ENCODE measurements around the gene EVPL.
"Not testable (repeated sequence)": the region's sequence is repeated elsewhere in the genome, so short reads cannot be mapped to it uniquely, and the experiment has no call there.

Gene EVPL

DNA sequence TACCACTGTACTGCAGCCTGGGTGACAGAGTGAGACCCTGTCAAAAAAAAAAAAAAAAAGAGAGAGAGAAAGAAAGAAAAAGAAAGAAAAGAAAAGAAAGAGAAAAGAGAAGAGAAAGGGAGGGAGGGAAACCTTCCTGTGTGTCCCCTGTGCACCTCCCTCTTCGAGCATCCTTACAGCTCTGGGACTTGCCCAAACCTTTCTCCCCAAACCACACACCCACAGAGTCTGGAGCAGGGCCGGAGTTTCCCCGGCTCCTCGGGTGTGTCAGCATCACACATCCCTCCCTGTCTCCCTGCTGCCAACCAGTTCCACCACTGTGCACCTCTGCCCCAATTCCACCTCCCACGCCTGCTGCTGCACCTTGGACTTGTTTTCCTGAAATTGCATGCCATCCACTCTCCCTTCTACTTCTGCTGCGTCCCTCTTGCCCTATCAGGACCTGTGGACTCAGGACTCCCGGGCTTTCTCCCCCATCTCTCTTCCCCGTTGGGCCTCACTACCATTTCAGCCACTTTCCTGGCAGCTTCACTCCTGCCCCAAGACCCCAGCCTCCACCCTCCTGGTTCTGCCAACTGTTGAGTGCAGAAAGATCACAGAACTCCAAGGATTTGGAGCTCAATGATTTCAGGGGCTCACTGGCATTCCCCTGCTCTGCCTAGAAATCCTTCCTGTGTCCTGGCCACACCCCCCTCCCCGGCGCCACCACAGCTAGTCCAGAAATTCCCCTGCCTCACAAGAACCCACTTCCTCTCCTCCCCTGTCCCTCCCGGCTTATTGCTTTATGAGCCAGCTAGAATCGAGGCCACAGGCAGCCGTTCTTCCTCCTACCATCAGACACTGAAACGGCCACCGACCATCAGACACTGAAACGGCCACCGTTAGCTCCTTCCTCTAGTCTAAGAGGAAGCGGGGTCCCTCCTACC, 30.2 kb downstream of the EVPL start:
- no peak for DNase-seq

DNA sequence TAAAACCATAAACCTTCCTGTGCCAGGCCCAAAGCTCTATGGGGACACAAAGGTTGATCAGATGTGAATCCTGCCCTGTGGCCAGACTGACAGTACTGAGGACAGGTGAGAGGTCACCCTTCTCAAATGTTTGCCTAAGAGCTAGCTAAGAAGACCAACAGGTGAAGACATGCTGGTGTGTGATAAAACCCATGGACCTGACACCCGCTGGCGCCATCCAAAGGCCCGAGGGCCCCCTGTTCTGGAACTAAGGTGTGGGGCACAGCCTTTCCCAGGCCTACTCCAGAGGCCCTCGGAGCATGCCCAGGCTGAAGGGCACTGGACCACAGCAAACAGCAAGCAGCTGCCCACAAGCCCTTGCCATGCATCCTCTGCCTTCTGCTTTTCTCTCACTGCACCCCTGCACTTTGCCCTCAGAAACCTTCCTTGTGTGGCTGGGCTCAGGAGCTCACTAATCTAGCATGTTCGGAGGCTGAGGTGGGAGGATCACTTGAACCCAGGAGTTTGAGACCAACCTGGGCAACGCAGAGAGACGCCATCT, 31.7 kb downstream of the EVPL start:
- DNase-seq: no peak

DNA sequence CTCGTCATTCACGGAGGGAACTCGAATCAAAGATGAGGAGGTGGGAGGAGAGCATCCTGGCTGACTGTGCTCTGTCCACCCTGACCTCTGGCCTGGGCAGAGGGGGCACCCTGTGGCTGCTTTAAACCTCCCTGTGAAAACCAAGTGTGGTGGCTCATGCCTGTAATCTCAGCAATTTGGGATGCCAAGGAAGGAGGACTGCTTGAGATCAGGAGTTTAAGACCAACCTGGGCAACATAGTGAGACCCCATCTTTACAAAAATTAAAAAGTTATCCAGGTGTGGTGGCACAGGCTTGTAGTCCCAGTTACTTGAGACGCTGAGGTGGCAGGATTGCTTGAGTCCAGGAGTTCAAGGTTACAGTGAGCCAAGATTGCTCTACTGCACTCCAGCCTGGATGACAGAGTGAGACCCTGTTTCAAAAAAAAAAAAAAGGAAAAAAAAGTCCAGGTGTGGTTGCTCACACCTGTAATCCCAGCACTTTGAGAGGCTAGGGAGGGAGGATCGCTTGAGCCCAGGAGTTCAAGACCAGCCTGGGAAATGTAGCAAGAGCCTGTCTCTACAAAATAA, 32.2 kb downstream of the EVPL start:
- no peak for DNase-seq

DNA sequence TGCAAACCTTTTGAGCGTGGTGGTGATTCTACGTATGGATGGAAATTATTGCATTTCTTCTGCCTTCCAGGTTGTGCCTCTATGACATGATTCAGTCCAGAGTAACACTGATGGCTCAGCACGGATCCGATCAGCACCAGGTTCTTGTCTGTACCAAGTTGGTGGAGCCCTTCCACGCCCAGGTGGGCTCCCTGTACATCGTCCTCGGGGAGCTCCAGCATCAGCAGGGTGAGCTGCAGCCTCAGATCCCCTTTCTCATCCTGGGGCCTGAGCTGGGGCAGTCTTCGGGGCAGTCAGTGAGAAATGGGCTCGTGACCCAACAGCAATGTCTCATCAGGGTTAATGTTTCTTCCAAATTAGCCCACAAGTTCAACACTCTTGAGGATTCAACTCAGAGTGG, 35.7 kb downstream of the EVPL start:
- DNase-seq: no peak

DNA sequence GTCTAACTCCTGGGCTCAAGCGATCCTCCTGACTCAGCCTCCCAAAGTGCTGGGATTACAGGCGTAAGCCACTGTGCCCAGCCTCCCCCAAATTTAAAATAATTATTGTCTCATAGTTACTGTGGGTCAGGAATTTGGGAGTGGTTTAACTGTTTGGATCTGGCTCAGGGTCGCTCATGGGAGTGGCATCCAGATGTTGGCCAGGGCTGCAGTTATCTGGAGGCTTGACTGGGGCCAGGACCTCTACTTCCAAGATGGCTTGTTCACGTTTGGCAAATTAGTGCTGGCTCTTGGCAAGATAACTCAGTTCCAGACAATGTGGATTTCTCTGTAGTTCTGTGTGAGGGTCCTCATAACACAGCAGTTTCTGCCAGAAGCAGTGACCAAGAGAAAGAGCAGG, 40.1 kb downstream of the EVPL start:
- DNase-seq: no peak

DNA sequence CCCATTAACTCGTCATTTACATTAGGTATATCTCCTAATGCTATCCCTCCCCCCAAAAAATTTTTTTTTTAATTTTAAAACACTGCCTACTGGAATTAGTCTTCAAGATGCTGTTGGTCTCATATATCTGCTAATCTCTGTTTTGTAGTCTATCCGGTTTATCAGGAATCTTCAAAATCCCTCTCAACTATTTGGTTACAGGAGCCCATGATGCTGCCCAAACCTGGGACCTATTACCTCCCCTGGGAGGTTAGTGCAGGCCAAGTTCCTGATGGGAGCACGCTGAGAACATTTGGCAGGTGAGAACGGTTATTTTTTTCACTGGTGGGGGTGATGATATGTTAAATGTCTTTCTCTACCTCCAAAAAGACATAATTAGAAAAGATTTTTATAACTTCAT, 41.1 kb downstream of the EVPL start:
- DNase-seq: no peak

DNA sequence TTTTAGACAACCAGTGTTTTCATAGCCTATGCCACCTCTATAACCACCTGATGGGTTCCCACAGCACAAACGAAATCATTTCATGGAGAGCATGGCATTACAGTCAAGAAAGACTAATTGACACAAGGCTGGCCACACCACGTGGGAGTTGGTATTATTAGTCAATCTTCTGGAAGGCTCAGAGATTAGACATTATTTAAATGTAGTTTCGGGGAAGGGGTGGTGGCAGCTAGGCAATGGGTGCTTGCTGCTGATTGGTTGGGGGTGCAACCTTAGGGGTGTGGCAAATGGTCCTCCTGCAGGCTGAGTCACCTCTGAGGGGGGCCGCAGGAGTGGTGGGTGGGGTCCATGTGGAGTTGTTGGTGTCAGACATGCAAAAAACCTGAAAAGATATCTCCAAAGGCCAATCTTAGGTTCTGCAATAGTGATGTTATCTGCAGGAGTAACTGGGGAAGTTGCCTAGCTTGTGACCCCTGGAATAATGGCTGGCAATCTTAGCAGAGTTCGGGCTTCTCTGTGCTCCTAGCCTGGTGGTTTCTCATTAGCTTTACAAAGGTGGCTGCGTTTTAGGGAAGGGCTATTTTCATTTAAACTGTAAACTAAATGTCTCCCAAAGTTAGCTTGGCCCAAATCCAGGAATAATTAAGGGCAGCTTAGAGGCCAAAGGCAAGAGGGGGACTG, 43.5 kb downstream of the EVPL start:
- no peak for DNase-seq

DNA sequence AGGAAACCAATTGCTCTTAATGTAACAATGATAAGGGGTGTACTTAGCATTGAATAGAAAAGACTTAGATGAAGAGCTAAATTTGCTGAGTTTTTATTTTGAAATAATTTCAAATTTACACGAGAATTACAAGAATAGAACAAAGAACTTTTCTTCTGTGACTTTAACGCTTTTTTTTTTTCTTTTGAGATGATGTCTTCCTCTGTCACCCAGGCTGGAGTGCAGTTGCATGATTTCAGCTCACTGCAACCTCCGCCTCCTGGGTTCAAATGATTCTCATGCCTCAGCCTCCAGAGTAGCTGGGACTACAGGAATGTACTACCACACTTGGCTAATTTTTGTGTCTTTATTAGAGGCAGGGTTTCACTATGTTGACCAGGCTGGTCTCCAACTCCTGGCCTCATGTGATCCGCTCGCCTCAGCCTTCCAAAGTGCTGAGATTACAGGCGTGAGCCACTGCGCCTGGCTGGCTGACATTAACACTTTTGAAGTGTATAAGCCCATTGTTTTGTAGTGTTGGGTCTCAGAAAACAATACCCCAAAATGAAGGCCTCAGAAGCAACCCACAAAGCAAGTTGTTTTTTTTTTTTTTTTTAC, 46.0 kb downstream of the EVPL start:
- no peak for DNase-seq

DNA sequence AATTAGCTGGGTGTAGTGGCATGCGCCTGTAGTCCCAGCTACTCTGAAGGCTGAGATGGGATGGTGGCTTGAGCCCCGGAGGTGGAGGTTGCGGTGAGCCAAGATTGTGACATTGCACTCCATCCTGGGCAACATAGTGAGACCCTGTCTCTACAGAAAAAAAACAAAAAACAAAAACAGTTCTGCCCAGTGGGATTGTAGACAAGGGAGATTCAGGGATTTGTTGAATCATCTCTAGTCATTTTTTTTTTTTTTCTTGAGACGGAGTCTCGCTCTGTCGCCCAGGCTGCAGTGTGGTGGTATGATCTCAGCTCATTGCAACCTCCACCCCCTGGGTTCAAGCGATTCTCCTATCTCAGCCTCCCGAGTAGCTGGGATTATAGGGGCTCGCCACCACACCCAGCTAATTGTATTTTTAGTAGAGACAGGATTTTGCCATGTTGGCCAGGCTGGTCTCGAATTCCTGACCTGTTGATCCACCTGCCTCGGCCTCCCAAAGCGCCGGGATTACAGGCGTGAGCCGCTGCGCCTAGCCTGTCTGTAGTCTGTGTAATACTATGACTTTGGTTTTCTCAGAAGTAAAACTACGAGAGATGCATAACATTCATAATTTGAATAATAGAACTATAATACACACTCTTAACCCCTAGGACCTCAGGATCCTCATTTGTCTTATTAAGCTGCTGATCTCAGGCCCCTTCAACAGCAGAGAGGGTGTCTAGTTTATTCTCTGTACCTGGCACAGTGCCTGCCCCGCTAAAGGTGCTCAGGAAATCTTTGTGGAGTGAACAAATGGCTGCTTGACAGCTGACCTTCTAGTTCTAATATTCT, 46.7 kb downstream of the EVPL start:
- DNase-seq: no peak

DNA sequence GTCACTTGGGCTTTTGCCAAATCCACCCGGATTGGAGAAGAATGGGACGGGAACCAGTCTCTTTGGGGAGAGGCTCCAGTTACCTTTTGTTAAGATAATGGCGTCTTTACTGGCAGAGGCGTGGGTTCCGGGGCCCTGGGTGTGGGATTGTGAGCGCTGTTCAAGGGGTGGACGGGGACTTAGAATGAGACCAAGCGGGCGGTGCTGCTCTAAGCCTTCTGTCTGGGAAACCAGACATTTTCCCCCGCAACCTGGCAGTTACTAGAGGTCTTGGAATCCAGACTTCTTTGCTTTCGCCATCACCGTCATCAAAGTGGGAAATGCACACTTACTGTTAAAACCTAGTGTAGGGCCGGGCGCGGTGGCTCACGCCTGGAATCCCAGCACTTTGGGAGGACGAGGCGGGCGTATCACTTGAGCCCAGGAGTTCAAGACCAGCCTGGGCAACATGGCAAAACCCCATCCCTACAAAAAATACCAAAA, 47.4 kb downstream of the EVPL start:
- no peak for DNase-seq

DNA sequence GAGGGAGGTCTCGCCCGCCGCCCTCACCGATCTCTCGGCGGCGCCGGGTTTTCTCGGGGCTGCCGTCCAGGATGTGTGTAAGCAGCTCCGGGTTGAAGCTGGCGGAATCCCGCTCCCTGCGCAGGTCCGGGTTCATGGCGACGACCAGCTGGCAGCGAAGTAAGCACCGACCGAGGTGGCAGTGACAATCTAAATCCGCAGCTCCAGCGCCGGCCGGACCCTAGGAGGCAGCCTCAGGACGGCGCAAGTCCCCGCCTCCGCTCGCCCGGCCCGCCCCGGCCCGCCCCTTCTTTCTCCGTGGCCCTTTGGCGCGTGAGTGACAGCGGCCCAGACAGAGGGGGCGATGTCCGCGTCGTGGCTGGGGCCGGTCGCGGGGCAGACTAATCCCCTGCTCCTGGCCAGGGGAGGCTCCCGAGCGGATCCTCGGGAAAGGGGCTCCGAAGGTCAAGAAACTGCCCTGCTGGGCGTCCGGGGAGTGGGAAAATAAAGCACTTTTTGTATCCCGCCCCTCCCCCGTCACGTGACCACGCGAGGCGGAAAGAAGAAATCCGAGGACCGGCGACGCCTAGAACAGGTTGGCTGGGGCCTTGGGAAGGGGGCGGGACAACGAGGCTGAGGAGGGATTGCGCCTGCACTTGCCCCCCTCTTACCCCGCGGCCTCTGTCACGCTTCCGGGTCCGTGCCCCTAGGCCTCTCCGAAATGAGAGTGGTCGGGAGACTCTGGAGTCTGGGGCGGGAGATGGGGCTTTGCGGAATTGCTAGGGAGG, 48.0 kb downstream of the EVPL start, which contains the start of the genes ACOX1 and TEN1:
Gene ACOX1 (minus strand): TSS at position 229 of the 767 bp plus-strand sequence. CDS start 93 bp downstream, at position 136.
Gene TEN1 (plus strand): TSS at position 303 of the 767 bp plus-strand sequence. CDS start 6,953 bp downstream, outside the sequence.
- peak; percentile 95 for DNase-seq

DNA sequence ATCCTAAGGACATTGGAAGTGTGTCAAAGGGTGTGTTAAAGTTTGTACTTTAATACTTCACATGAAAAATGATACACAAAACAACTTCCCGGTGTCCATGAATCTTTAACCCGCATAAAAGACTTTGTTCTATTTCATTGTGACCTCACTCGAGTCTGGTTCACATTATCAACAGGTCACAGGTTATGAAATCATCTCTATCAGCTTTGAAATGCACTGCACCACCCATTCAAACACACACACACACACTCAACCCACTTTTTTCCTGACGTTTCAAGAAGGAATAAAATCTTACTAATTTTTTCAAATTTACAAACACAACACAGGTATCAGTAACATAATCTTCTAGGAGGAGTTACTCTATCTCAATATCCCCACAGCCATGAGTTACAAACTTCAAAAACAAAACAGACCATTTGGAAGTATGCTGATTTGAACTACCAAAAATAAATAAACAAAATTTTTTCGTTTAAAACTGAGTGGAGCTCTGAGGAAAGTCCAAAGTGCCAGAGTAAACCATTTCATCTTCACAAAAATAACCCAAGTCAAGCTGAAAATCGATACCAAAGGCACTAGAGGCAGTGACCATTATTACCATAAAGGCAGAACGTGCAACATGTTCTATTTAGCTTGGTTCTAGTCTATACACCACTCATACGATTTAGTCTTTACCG, 50.8 kb downstream of the EVPL start:
- no peak for DNase-seq

DNA sequence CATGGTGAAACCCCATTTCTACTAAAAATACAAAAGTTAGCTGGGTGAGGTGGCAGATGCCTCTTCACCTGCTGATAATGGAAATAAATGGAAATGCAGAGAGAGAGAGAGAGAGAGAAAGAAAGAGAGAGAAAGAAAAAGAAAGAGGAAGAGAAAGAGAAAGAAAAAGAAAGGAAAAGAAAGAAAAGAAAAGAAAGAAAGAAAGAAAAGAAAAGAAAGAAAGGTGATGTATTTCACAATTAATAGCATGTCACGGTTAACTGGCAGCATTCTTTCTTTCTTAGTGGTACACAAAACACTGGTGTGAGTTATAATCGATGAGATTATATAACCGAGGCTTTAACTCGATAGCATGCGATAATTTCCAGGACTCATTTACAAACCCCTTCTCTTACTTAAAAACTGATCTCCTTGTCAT, 51.3 kb downstream of the EVPL start:
- no peak for DNase-seq

DNA sequence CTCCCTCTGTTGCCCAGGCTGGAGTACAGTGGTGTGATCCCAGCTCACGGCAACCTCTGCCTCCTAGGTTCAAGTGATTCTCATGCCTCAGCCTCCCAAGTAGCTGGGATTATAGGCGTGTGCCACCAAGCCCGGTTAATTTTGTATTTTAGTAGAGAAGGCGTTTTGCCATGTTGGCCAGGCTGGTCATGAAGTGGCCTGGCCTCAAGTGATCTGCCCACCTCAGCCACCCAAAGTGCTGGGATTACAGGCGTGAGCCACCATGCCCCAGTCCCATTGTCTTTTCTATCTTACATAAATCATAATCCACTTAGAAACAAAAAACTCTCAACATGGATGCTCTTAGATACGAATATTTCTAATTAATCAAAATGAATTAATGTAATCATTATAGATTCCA, 51.9 kb downstream of the EVPL start:
- not testable (repeated sequence) for DNase-seq

DNA sequence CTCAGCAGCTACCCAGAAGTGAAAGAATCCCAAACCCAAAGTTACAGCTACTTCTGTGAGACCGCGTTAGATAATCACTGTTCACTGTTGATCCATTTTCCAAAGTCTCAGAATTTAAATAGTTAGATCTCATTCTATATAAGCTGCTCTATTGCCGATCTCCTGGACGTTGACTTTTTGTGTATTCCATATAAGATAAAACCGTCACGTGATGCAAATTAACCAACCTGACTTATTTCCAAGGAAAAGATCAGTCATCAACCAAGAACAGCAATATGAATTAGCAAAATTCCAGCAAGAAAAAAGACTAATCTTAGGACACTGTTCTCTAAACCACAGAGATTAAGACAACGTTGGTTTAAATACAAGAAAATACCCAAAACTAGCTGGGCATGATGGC, 56.5 kb downstream of the EVPL start:
- DNase-seq: no peak

DNA sequence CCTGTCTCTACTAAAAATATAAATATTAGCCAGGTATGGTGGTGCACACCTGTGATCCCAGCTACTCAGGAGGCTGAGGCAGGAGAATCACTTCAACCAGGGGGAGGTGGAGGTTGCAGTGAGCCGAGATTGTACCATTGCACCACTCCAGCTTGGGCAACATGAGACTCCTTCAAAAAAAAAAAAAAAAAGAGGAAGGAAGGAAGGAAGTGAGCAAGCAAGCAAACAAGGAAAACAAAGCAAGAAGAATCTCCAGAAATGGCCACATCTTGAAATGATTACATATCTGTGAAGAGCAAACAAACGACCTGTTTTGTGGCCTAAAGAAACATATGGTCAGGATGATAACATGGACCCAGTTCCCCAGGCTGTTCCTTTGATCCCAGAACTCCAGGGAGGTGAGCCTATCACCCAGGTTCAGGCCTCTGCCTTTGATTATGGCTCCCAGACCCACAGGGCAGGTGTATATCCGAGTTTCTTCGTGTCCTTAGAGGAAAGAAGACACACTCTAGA, 57.0 kb downstream of the EVPL start:
- DNase-seq: no peak

DNA sequence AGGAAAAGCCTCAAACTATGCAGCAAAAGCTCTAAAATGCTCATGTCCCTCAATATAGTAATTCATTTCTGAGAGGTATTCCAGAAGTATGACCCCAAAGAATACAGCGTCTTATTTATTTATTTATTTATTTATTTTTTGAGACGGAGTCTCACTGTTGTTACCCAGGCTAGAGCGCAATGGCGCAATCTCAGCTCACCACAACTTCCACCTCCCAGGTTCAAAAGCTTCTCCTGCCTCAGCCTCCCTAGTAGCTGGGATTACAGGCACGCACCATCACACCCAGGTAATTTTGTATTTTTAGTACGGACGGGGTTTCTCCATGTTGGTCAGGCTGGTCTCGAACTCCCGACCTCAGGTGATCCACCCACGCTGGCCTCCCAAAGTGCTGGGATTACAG, 58.1 kb downstream of the EVPL start:
- DNase-seq: not testable (repeated sequence)

DNA sequence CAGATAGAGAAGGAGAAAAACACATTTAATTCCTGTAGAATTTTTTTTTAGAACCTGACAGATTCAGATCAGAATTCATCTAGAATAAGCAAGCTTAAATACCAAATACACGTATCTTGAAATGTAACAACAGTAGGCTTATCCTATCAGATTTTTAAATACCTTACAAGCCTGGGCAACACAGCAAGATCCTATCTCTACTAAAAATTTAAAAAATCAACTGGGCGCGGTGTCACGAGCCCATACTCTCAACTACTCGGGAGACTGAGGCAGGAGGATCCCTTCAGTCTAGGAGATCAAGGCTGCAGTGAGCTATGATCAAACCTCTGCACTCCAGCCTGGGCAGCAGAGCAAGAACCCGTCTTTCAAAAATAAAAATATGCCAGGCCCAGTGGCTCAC, 61.6 kb downstream of the EVPL start:
- DNase-seq: no peak

DNA sequence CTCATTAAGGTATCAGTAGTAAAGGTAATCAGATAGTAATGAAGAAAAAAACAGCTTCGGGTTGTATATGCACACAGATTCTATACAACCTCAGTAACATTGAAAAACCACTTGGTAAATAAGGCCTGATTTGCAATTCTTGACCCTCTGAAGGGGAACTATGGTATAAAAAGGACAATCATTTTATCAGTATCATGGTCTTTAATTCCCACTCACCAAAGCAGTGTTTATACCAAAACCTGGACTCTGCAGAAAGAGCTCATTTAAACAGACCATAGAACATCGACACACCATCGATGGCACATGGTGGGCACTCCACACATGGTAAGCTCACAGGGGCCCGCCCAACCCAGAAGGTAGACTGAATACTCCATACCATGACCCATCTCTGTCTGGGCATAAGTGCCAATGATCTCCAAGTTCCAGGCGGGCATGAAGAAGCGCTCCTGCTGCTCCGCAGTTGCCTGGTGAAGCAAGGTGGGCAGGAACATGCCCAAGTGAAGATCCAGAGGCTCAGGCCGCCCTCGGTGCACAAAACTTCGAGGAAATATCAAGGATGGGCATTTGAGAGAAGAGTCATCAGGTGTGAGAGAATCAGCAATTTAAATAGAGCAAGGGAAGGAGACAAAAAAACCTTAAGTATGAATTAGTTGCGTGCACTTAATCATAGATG, 67.1 kb downstream of the EVPL start:
- no peak for DNase-seq

All from midbrain (tissue), 1 donor.